Epithelial cell of esophagus (primary cell): ENCODE measurements around the gene EPHB3.
"Not testable (repeated sequence)": the region's sequence is repeated elsewhere in the genome, so short reads cannot be mapped to it uniquely, and the experiment has no call there.

ENCODE experiments used
- DNase-seq: peaks from one replicate; pipeline ENCODE4 v3.0.0; 2010; ENCODE audit warnings: low read depth
- H3K4me3 ChIP-seq: 2 replicates; pipeline ENCODE4 v1.5.1; 2011; ENCODE audit warnings: mild to moderate bottlenecking, low read length, control low read depth
- CTCF ChIP-seq: IDR thresholded peaks from 2 replicates; pipeline ENCODE4 v1.5.1; 2011; ENCODE audit warnings: low read depth, mild to moderate bottlenecking, low read length, control low read depth, inconsistent platforms; ENCODE audit not compliant: insufficient read depth; ENCODE audit errors: missing control alignments

EPHB3 gene

GRCh38 chr3:184609476-184610244 is 48.1 kb downstream of the EPHB3 start:
- no peak for DNase-seq
- H3K4me3 ChIP-seq: no peak overlapping the region
- TF ChIP-seq CTCF: no peak

GRCh38 chr3:184610245-184610871 is 48.8 kb downstream of the EPHB3 start:
- no peak for DNase-seq
- no peak overlapping the region for H3K4me3 ChIP-seq
- TF ChIP-seq CTCF: no peak

GRCh38 chr3:184611607-184612281 is 50.2 kb downstream of the EPHB3 start:
- TF ChIP-seq CTCF: no peak
- H3K4me3 ChIP-seq: no peak overlapping the region
- no peak for DNase-seq

- DNase-seq: no peak
- H3K4me3 ChIP-seq: no peak overlapping the region
- no peak for TF ChIP-seq CTCF
These were observed 53.8 kb downstream of the EPHB3 start for GRCh38 chr3:184615396-184615795.

GRCh38 chr3:184616436-184616835 is 54.9 kb downstream of the EPHB3 start:
- TF ChIP-seq CTCF: no peak
- no peak overlapping the region for H3K4me3 ChIP-seq
- DNase-seq: no peak

- H3K4me3 ChIP-seq, DNase-seq: not testable (repeated sequence)
These were observed 55.7 kb downstream of the EPHB3 start for GRCh38 chr3:184617306-184617705.

GRCh38 chr3:184618811-184619210 is 57.2 kb downstream of the EPHB3 start:
- no peak for DNase-seq
- TF ChIP-seq CTCF: no peak
- H3K4me3 ChIP-seq: no peak overlapping the region
